Measurements from ENCODE around the gene NCAPD3. TPM values are rescaled to one million over a fixed set of nuclear protein-coding genes. Genes with fewer than 3 reads are reported as not detected.

The NCAPD3 gene
- total and polyA plus RNA-seq, 2 of the 13 experiments (the other 11 are each of a cell fraction or from before 2014, with no cell fraction given), result 20.7 to 25.6 TPM

- TF ChIP-seq, protein P1, sequence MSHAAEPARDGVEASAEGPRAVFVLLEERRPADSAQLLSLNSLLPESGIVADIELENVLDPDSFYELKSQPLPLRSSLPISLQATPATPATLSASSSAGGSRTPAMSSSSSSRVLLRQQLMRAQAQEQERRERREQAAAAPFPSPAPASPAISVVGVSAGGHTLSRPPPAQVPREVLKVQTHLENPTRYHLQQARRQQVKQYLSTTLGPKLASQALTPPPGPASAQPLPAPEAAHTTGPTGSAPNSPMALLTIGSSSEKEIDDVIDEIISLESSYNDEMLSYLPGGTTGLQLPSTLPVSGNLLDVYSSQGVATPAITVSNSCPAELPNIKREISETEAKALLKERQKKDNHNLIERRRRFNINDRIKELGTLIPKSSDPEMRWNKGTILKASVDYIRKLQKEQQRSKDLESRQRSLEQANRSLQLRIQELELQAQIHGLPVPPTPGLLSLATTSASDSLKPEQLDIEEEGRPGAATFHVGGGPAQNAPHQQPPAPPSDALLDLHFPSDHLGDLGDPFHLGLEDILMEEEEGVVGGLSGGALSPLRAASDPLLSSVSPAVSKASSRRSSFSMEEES (CRISPR knock-in tag; IDR thresholded peaks at IDR 0.05), result no peak
- BruUV-seq (replicated peaks), result no TSS peak
- Histone ChIP-seq H3K27ac (ENCODE audit: extremely low read length, insufficient read depth, low read length) (no peak overlapping the region), H3K4me3 (replicated peaks in 1 of 3; ENCODE audit: insufficient read depth in 1 of 3, low read depth in 2 of 3, low read length in 3 of 3) (no peak overlapping the region), H3K9ac (ENCODE audit: insufficient read depth, low read depth, low read length) (no peak overlapping the region), H2AFZ (ENCODE audit: low read length) (no peak overlapping the region), H3K27me3 (ENCODE audit: control insufficient read depth in 1 of 2, insufficient read depth in 2 of 2, low read length in 2 of 2) (no peaks in the 10 kb centered on the region), H3K9me3 (ENCODE audit: low read length) (no peaks in the 10 kb centered on the region), H3K4me2 (ENCODE audit: low read depth, low read length) (no peak overlapping the region), H4K20me1 (ENCODE audit: insufficient read depth, low read length) (no peaks in the 10 kb centered on the region), H3K79me2 (ENCODE audit: insufficient read depth, low read length) (no peaks in the 10 kb centered on the region), H3K4me1 (ENCODE audit: insufficient read depth, low read length) (no peaks in the 10 kb centered on the region), H3K36me3 (replicated peaks in 1 of 2; ENCODE audit: control insufficient read depth in 1 of 2, insufficient read depth in 2 of 2, low read length in 2 of 2) (no peaks in the 10 kb centered on the region)
- FAIRE-seq (no peak), ATAC-seq (no peak), DNase-seq (ENCODE audit: low spot score) (no peak)
- in situ Hi-C loops (cut with HindIII; ENCODE audit: extremely low pct_ligation_motif_present, low pct_unique_long_range_greater_than_20kb) (loop anchor here (5.0 kb wide), 1 partner anchor 96 kb away; no protein-coding TSS in a partner anchor), intact Hi-C loops (cut with micrococcal nuclease; ENCODE audit: unreplicated experiment) (no loop called here)
- CTCF ChIA-PET (ENCODE audit: low intra/inter-chr PET ratio, low total read pairs), result no interaction called here
- POLR2A ChIA-PET, result no interaction called here
- WGBS (ENCODE audit: low lambda C conversion rate), result 86% methylated on average over 3 of the region's 3 CpGs
Observed at GRCh38 chr11:134143801-134144200, 80.0 kb downstream of the NCAPD3 start.

DNA sequence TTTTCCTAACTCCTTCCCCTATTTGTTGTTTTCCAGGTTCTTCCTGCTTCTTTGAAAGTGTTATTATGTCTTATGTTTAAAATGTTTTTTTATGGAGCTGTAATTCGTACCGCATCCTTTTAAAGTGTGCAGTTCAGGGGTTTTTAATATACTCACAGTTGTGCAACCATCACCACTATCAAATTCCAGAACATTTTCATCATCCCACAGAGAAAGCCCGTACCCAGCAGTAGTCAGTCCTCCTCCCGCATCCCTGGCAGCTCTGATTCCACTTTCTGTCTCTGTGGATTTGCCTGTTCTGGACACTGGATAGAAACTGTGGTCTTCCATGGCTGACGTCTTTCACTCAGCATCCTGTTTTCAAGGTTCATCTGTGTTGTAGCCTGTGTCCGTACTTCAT lies 81.2 kb downstream of the NCAPD3 start:
- Histone ChIP-seq H3K27ac (ENCODE audit: extremely low read length, insufficient read depth, low read length) (no peak overlapping the region), H2AFZ (ENCODE audit: low read length) (no peak overlapping the region), H3K4me2 (ENCODE audit: low read depth, low read length) (no peak overlapping the region), H3K9me3 (ENCODE audit: low read length) (no peaks in the 10 kb centered on the region), H4K20me1 (ENCODE audit: insufficient read depth, low read length) (no peaks in the 10 kb centered on the region), H3K9ac (ENCODE audit: insufficient read depth, low read depth, low read length) (no peak overlapping the region), H3K27me3 (ENCODE audit: control insufficient read depth in 1 of 2, insufficient read depth in 2 of 2, low read length in 2 of 2) (no peaks in the 10 kb centered on the region), H3K36me3 (replicated peaks in 1 of 2; ENCODE audit: control insufficient read depth in 1 of 2, insufficient read depth in 2 of 2, low read length in 2 of 2) (no peaks in the 10 kb centered on the region), H3K79me2 (ENCODE audit: insufficient read depth, low read length) (no peaks in the 10 kb centered on the region), H3K4me3 (replicated peaks in 1 of 3; ENCODE audit: insufficient read depth in 1 of 3, low read depth in 2 of 3, low read length in 3 of 3) (no peak overlapping the region), H3K4me1 (ENCODE audit: insufficient read depth, low read length) (no peaks in the 10 kb centered on the region)
- in situ Hi-C loops (cut with HindIII; ENCODE audit: extremely low pct_ligation_motif_present, low pct_unique_long_range_greater_than_20kb), result loop anchor here (5.0 kb wide), 1 partner anchor 95 kb away; no protein-coding TSS in a partner anchor
- POLR2A ChIA-PET, result no interaction called here
- 84% methylated on average over 6 of the region's 6 CpGs for WGBS (ENCODE audit: low lambda C conversion rate)
- intact Hi-C loops (cut with micrococcal nuclease; ENCODE audit: unreplicated experiment), result no loop called here
- DNase-seq (ENCODE audit: low spot score) (no peak), ATAC-seq (no peak), FAIRE-seq (no peak)
- CTCF ChIA-PET (ENCODE audit: low intra/inter-chr PET ratio, low total read pairs), result no interaction called here
- no TSS peak for BruUV-seq (replicated peaks)
- TF ChIP-seq HNRNPL (IDR thresholded peaks at IDR 0.05; ENCODE audit: low read depth, low read length) (no peak), ZNF326 (CRISPR knock-in tag; IDR thresholded peaks at IDR 0.05; ENCODE audit: borderline replicate concordance) (no peak), RCOR2 (CRISPR knock-in tag; IDR thresholded peaks at IDR 0.05) (no peak), ZNF441 (CRISPR knock-in tag; IDR thresholded peaks at IDR 0.05; ENCODE audit: borderline replicate concordance) (no peak), ZNF12 (CRISPR knock-in tag; IDR thresholded peaks at IDR 0.05) (no peak), THRA (CRISPR knock-in tag; IDR thresholded peaks at IDR 0.05; ENCODE audit: borderline replicate concordance) (no peak), ZNF362 (CRISPR knock-in tag; IDR thresholded peaks at IDR 0.05; ENCODE audit: borderline replicate concordance) (no peak), KLF16 (CRISPR knock-in tag; IDR thresholded peaks at IDR 0.05) (no peak), ZNF563 (CRISPR knock-in tag; IDR thresholded peaks at IDR 0.05) (no peak), ZNF280B (CRISPR knock-in tag; IDR thresholded peaks at IDR 0.05; ENCODE audit: borderline replicate concordance) (no peak)
- TF ChIP-seq, protein P2, sequence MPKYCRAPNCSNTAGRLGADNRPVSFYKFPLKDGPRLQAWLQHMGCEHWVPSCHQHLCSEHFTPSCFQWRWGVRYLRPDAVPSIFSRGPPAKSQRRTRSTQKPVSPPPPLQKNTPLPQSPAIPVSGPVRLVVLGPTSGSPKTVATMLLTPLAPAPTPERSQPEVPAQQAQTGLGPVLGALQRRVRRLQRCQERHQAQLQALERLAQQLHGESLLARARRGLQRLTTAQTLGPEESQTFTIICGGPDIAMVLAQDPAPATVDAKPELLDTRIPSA (CRISPR knock-in tag; IDR thresholded peaks at IDR 0.05; ENCODE audit: borderline replicate concordance), result no peak
